Prostate gland (tissue), 2 donors: ENCODE measurements around the gene MID1IP1. TPM values are rescaled to one million over a fixed set of nuclear protein-coding genes. Genes with fewer than 3 reads are reported as not detected.

ENCODE experiments used
- DNase-seq: peaks from one replicate; pipeline ENCODE4 v3.0.0-alpha.2; 2019; ENCODE audit warnings: low spot score
- H3K27ac ChIP-seq, 2 donors: fragments of 200-600 bp; sonication (generic); 2 replicates each; pipeline ENCODE4 v1.5.1; 2017 to 2019
- H3K27me3 ChIP-seq: fragments of 200-600 bp; sonication (generic); replicated peaks from 2 replicates; pipeline ENCODE4 v1.5.1; 2019; ENCODE audit not compliant: insufficient read depth
- H3K36me3 ChIP-seq, 2 donors: fragments of 200-600 bp; sonication (generic); 1 replicate in 1 of 2; 2 replicates in 1 of 2; pipeline versions ENCODE4 v1.5.1 to v1.8.1; 2017 to 2019
- H3K4me1 ChIP-seq: fragments of 200-600 bp; sonication (generic); replicated peaks from 2 replicates; pipeline ENCODE4 v1.5.1; 2019
- H3K4me3 ChIP-seq, 2 donors: fragments of 200-600 bp; sonication (generic); 2 replicates each; pipeline ENCODE4 v1.5.1; 2017 to 2019
- H3K9me3 ChIP-seq: fragments of 200-600 bp; sonication (generic); 2 replicates; pipeline ENCODE4 v1.5.1; 2017
- CTCF ChIP-seq, 4 experiments: fragments of 200-600 bp in 2 of 4; fragments of 450-650 bp in 2 of 4; sonication (generic) in 2 of 4; IDR thresholded peaks; 1 replicate in 3 of 4; 2 replicates in 1 of 4; pipeline ENCODE4 v1.5.1; 2016 to 2019; ENCODE audit warnings: antibody characterized with exemption in 4 of 4, mild to moderate bottlenecking in 2 of 4, moderate library complexity in 2 of 4
- POLR2A ChIP-seq: fragments of 450-650 bp; IDR thresholded peaks from one replicate; pipeline ENCODE4 v1.6.1; 2016; ENCODE audit warnings: antibody characterized with exemption, mild to moderate bottlenecking
- POLR2AphosphoS5 ChIP-seq: sonication (generic); formaldehyde crosslinking; IDR thresholded peaks from one replicate; pipeline ENCODE4 v1.6.1; 2017; ENCODE audit warnings: antibody characterized with exemption
- WGBS: methylation state at CpG from one replicate; pipeline ENCODE4 v1.1.5; 2018; 5-methylcytosine and 5-hydroxymethylcytosine counted together
- intact Hi-C: fragments of 100-400 bp; cut with DNase I; formaldehyde crosslinking; loops from one replicate; pipeline ENCODE4 v1.14.2; 2022
- total RNA-seq, 2 donors: library from RNA; depleted of rRNA; stranded (reverse); fragments of >200 nt; gene quantifications; one replicate each; pipeline ENCODE4 v1.1.0, GENCODE V29; 2016

The MID1IP1 gene
- total RNA-seq, 2 donors from 2014 or later: 34.7 to 129 TPM

GRCh38 chrX:38811515-38812243 lies 10.4 kb downstream of the MID1IP1 start:
- WGBS: 57% methylated on average over 3 of the region's 3 CpGs
- intact Hi-C loops: no loop called here

GRCh38 chrX:38816155-38816554 lies 14.9 kb downstream of the MID1IP1 start:
- TF ChIP-seq POLR2A (no peak), POLR2AphosphoS5 (no peak), CTCF (IDR thresholded peaks at IDR 0.05) (no peak)

More at GRCh38 chrX:38811515-38812243, 10.4 kb downstream of the MID1IP1 start:
- Histone ChIP-seq H3K36me3 (no peaks in the 10 kb centered on the region), H3K27ac (no peak overlapping the region), H3K4me3 (no peak overlapping the region), H3K9me3 (no peaks in the 10 kb centered on the region), H3K27me3 (no peaks in the 10 kb centered on the region), H3K4me1 (no peaks in the 10 kb centered on the region)
- TF ChIP-seq POLR2AphosphoS5 (no peak), POLR2A (no peak), CTCF (IDR thresholded peaks at IDR 0.05) (no peak)
- DNase-seq: no peak

GRCh38 chrX:38817004-38817703 lies 15.9 kb downstream of the MID1IP1 start:
- 12% methylated on average over 2 of the region's 2 CpGs for WGBS
- Histone ChIP-seq H3K4me1 (no peaks in the 10 kb centered on the region), H3K27me3 (no peaks in the 10 kb centered on the region), H3K4me3 (no peak overlapping the region), H3K36me3 (no peaks in the 10 kb centered on the region), H3K27ac (peak overlapping the region in 1 of 2 donors; percentile 27), H3K9me3 (no peaks in the 10 kb centered on the region)
- intact Hi-C loops: no loop called here
- no peak for DNase-seq
- TF ChIP-seq POLR2A: no peak
- TF ChIP-seq POLR2AphosphoS5: no peak
- no peak for TF ChIP-seq CTCF (IDR thresholded peaks at IDR 0.05)

More at GRCh38 chrX:38816155-38816554, 14.9 kb downstream of the MID1IP1 start:
- H3K27ac ChIP-seq: peak overlapping the region in 1 of 2 donors; percentile 27
- DNase-seq: no peak
- H3K4me3 ChIP-seq: no peak overlapping the region
- no peaks in the 10 kb centered on the region for H3K9me3 ChIP-seq
- 83% methylated on average over 3 of the region's 3 CpGs for WGBS
- H3K27me3 ChIP-seq: no peaks in the 10 kb centered on the region
- H3K36me3 ChIP-seq: no peaks in the 10 kb centered on the region
- intact Hi-C loops: no loop called here
- H3K4me1 ChIP-seq: no peaks in the 10 kb centered on the region

GRCh38 chrX:38819163-38819562 lies 17.9 kb downstream of the MID1IP1 start:
- no peak for TF ChIP-seq POLR2AphosphoS5
- H3K4me1 ChIP-seq: no peaks in the 10 kb centered on the region
- H3K9me3 ChIP-seq: no peaks in the 10 kb centered on the region
- DNase-seq: no peak
- no peak overlapping the region for H3K4me3 ChIP-seq
- intact Hi-C loops: no loop called here
- no peaks in the 10 kb centered on the region for H3K27me3 ChIP-seq
- 88% methylated on average over 1 of the region's 1 CpG for WGBS
- H3K27ac ChIP-seq: no peak overlapping the region
- H3K36me3 ChIP-seq: no peaks in the 10 kb centered on the region

GRCh38 chrX:38819709-38820108 lies 18.4 kb downstream of the MID1IP1 start:
- intact Hi-C loops: no loop called here
- WGBS: 63% methylated on average over 1 of the region's 1 CpG
- Histone ChIP-seq H3K36me3 (no peaks in the 10 kb centered on the region), H3K9me3 (no peaks in the 10 kb centered on the region), H3K27me3 (no peaks in the 10 kb centered on the region), H3K4me3 (no peak overlapping the region), H3K4me1 (no peaks in the 10 kb centered on the region), H3K27ac (no peak overlapping the region)
- no peak for DNase-seq
- TF ChIP-seq POLR2AphosphoS5 (no peak), POLR2A (no peak), CTCF (IDR thresholded peaks at IDR 0.05) (no peak)
